Liver (tissue), 3 donors: ENCODE results near the gene MYL10.

Source experiments
- CTCF ChIP-seq: fragments of 150-350 bp; IDR thresholded peaks from 2 replicates; pipeline ENCODE4 v1.5.1; 2017; ENCODE audit warnings: improper control_type of control experiment, low read depth, low read length; ENCODE audit not compliant: missing input control
- EGR1 ChIP-seq, 2 donors: IDR thresholded peaks; 2 replicates each; pipeline ENCODE4 v1.6.1; 2016 to 2018; ENCODE audit warnings: antibody characterized with exemption in 2 of 2, low read depth in 2 of 2
- GABPA ChIP-seq, 2 donors: IDR thresholded peaks in 1 of 2; conservative IDR thresholded peaks in 1 of 2; 2 replicates each; pipeline ENCODE4 v1.6.1; 2016; ENCODE audit warnings: antibody characterized with exemption in 2 of 2, mild to moderate bottlenecking in 1 of 2, moderate library complexity in 1 of 2
- JUND ChIP-seq, 2 donors: IDR thresholded peaks; 2 replicates each; pipeline ENCODE4 v1.6.1; 2016; ENCODE audit warnings: antibody characterized with exemption in 2 of 2
- MAX ChIP-seq: IDR thresholded peaks from 2 replicates; pipeline ENCODE4 v1.6.1; 2016; ENCODE audit warnings: antibody characterized with exemption
- REST ChIP-seq: IDR thresholded peaks from 2 replicates; pipeline ENCODE4 v1.6.1; 2016; ENCODE audit warnings: antibody characterized with exemption, mild to moderate bottlenecking
- YY1 ChIP-seq: IDR thresholded peaks from 2 replicates; pipeline ENCODE4 v1.6.1; 2016; ENCODE audit warnings: antibody characterized with exemption, mild to moderate bottlenecking
- ZBTB33 ChIP-seq: IDR thresholded peaks from 2 replicates; pipeline ENCODE4 v1.6.1; 2016; ENCODE audit warnings: antibody characterized with exemption
- donor health status: healthy.
- donor health status: healthy.

GRCh38 chr7:101605611-101606497 is 23.2 kb downstream of the MYL10 start:
- TF ChIP-seq JUND (IDR thresholded peaks at IDR 0.05) (no peak), CTCF (no peak), GABPA (IDR thresholded peaks at IDR 0.05 in 1 of 2, conservative IDR thresholded peaks at IDR 0.05 in 1 of 2) (no peak), YY1 (no peak), REST (no peak), ZBTB33 (no peak), EGR1 (IDR thresholded peaks at IDR 0.05; ENCODE audit: low read depth in 2 of 2) (no peak), MAX (no peak)
